Breast epithelium (tissue), 3 donors: Measurements from ENCODE around the gene CDR2.

Experiments used
- CTCF ChIP-seq, 3 donors: fragments of 450-650 bp; IDR thresholded peaks; one replicate each; pipeline ENCODE4 v1.5.1; 2016 to 2017; ENCODE audit warnings: antibody characterized with exemption in 3 of 3, mild to moderate bottlenecking in 3 of 3, moderate library complexity in 3 of 3
- POLR2A ChIP-seq: fragments of 450-650 bp; IDR thresholded peaks from one replicate; pipeline ENCODE4 v1.6.1; 2016; ENCODE audit warnings: antibody characterized with exemption, mild to moderate bottlenecking, moderate library complexity
- POLR2AphosphoS5 ChIP-seq, 3 donors: sonication (generic); formaldehyde crosslinking; IDR thresholded peaks; one replicate each; pipeline ENCODE4 v1.6.1; 2017; ENCODE audit warnings: antibody characterized with exemption in 3 of 3

- no peak for TF ChIP-seq CTCF (IDR thresholded peaks at IDR 0.05)
- TF ChIP-seq POLR2A: no peak
- no peak for TF ChIP-seq POLR2AphosphoS5 (IDR thresholded peaks at IDR 0.05)
Observed at GRCh38 chr16:22326369-22326652, 48.1 kb downstream of the CDR2 start.
